Pancreas (tissue), 10 donors: ENCODE data around the gene CTNNA2. TPM values are rescaled to one million over a fixed set of nuclear protein-coding genes. Genes with fewer than 3 reads are reported as not detected.

ENCODE experiments used
- ATAC-seq, 4 donors: fragments of 200-7000 bp; cut with Tn5 transposase; one replicate each; pipeline versions ENCODE4 v1.8.0 to v1.9.1; 2020; ENCODE audit warnings: mild to moderate bottlenecking in 4 of 4, moderate library complexity in 4 of 4
- DNase-seq, 6 donors: peaks; one replicate each; pipeline ENCODE4 v3.0.0-alpha.2; 2020
- FAIRE-seq: peaks from 2 replicates; lab custom pipeline; 2012; peaks lifted over from hg19 to GRCh38; lab: Jason Lieb, UNC
- H3K27ac ChIP-seq, 4 donors: fragments of 200-600 bp; sonication (generic); 1 replicate in 3 of 4; 2 replicates in 1 of 4; pipeline versions ENCODE4 v1.5.0 to v1.8.0; 2020
- H3K27me3 ChIP-seq, 4 donors: fragments of 200-600 bp; one replicate each; pipeline ENCODE4 v1.8.0; 2021
- H3K36me3 ChIP-seq, 3 donors: fragments of 200-600 bp; sonication (generic) in 1 of 3; one replicate each; pipeline versions ENCODE4 v1.5.0 to v1.8.0; 2020 to 2021
- H3K4me1 ChIP-seq, 3 donors: fragments of 200-600 bp; one replicate each; pipeline ENCODE4 v1.8.0; 2021
- H3K4me3 ChIP-seq, 4 donors: fragments of 200-600 bp; sonication (generic) in 2 of 4; one replicate each; pipeline versions ENCODE4 v1.5.0 to v1.8.0; 2020 to 2021
- H3K9me3 ChIP-seq, 4 donors: fragments of 200-600 bp; one replicate each; pipeline ENCODE4 v1.8.0; 2021
- WGBS, 2 donors: extraction: QIAGEN DNeasy Blood & Tissue Kit; methylation state at CpG; one replicate each; pipeline ENCODE4 v1.1.7; 2013; 5-methylcytosine and 5-hydroxymethylcytosine counted together
- intact Hi-C, 3 donors: fragments of 100-400 bp; cut with DNase I; formaldehyde crosslinking; loops; one replicate each; pipeline versions ENCODE4 v1.11.1 to v1.14.2; 2022
- polyA plus RNA-seq, 2 donors: library from polyadenylated mRNA; stranded (reverse); fragments of 200-250 nt; gene quantifications; one replicate each; pipeline ENCODE4 v1.2.3, GENCODE V29; 2013
- total RNA-seq, 6 donors: library from RNA; stranded (reverse); fragmentation: NEBNext Ultra II Directional in 4 of 6; extraction: Animal tissue kit (Norgen Biotek cat#: 25700) in 4 of 6; gene quantifications; one replicate each; pipeline versions ENCODE4 v1.2.1 to v1.2.4, GENCODE V29; 2021 to 2023
- TF ChIP-seq, protein P1 (sequence below), 4 donors: fragments of 200-600 bp; sonication (generic) in 3 of 4; IDR thresholded peaks; one replicate each; pipeline versions ENCODE4 v1.5.0 to v1.8.0; 2021; ENCODE audit warnings: antibody characterized with exemption in 4 of 4
- donor health status: healthy with polysubstance abuse.
- donor health status: DM: no; HTN: no; CAD: no; lungs with moderate emphysema.
- donor health status: DM: no; HTN: no; CAD: no.
- donor health status: control.
- donor health status: control.
- donor health status: Bipolar disorder and iron deficiency.
- donor health status: DM: yes; HTN: yes; CAD: no.
- donor health status: DM: no; HTN: no; CAD: no.
- donor health status: DM: no; HTN: no; CAD: no.
- donor health status: DM: yes; HTN: yes; CAD: no.

The CTNNA2 gene
- total and polyA plus RNA-seq, 8 donors: 0.25 to 12.1 (median 2.1) TPM

DNA sequence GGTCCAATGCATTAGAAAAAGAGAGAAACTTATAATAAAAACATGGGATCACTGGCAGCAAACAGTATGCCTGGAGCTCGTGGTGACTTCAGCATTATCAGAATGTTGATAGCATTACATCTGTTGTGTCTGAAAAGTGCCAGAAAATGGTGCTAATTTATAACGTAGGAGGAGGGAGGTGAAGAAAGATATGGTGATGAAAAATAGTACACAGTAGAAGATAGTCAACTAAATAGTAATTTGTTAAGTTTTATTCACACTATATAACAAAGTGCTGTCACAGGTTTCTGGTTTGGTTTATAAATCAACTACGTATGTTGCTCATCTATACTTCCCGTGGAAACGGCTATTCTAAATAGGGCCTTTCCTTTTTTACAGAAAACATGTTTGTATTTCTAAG is 674.3 kb downstream of the CTNNA2 start:
- no peaks in the 10 kb centered on the region for H3K36me3 ChIP-seq
- H3K4me1 ChIP-seq: no peaks in the 10 kb centered on the region
- H3K9me3 ChIP-seq: no peaks in the 10 kb centered on the region
- no peak for FAIRE-seq
- no peak overlapping the region for H3K27ac ChIP-seq
- H3K4me3 ChIP-seq: no peak overlapping the region
- ATAC-seq: no peak
- WGBS, 2 donors: 53 to 65% methylated on average over 5 of the region's 5 CpGs
- TF ChIP-seq, protein P1, sequence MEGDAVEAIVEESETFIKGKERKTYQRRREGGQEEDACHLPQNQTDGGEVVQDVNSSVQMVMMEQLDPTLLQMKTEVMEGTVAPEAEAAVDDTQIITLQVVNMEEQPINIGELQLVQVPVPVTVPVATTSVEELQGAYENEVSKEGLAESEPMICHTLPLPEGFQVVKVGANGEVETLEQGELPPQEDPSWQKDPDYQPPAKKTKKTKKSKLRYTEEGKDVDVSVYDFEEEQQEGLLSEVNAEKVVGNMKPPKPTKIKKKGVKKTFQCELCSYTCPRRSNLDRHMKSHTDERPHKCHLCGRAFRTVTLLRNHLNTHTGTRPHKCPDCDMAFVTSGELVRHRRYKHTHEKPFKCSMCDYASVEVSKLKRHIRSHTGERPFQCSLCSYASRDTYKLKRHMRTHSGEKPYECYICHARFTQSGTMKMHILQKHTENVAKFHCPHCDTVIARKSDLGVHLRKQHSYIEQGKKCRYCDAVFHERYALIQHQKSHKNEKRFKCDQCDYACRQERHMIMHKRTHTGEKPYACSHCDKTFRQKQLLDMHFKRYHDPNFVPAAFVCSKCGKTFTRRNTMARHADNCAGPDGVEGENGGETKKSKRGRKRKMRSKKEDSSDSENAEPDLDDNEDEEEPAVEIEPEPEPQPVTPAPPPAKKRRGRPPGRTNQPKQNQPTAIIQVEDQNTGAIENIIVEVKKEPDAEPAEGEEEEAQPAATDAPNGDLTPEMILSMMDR (IDR thresholded peaks at IDR 0.05): no peak
- DNase-seq: no peak
- no peaks in the 10 kb centered on the region for H3K27me3 ChIP-seq
- intact Hi-C loops: no loop called here

DNA sequence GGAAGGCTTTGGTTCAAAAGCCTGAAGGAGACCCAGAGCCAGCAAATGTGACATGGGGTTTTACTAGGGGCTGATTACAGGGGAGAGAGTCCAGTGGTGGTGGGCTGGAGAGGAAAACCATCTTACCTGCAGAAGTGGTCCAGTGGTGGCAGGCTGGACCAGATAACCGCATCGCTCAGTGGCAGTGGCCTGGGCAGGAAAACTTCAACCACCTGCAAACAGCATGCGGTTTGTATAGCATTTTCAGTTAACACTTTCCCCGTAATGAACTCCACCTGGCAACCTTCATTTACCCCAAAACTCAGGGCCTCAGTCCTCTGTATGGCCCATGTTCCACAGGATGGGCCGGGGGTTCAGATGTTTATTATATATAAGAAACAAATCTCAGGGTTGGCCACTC is 677.3 kb downstream of the CTNNA2 start:
- no peaks in the 10 kb centered on the region for H3K36me3 ChIP-seq
- intact Hi-C loops: no loop called here
- FAIRE-seq (no peak), ATAC-seq (no peak), DNase-seq (no peak)
- H3K4me1 ChIP-seq: no peaks in the 10 kb centered on the region
- TF ChIP-seq, protein P1 (IDR thresholded peaks at IDR 0.05): no peak
- no peaks in the 10 kb centered on the region for H3K9me3 ChIP-seq
- WGBS, 2 donors: 74 to 76% methylated on average over 5 of the region's 5 CpGs
- H3K27ac ChIP-seq: no peak overlapping the region
- H3K27me3 ChIP-seq: no peaks in the 10 kb centered on the region
- H3K4me3 ChIP-seq: no peak overlapping the region

DNA sequence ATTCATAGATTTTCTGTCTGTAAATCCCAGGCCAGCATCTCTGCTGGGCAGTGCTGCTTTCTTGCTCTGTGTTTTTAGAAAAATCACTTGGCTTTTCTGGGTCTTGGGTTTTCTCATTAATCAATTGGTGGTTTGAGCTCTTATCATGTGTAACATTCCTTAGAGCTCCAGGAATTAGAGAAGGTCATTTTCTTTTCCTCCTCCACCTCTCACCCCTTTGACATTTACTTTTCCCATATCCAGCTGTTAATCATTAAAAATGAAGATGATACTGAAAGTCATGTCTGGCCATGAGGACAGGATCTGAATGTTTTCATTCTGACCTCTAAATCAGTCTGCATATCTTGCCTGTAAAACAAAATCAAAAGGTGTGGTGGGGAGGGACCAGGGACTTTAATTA is 680.7 kb downstream of the CTNNA2 start:
- Histone ChIP-seq H3K27ac (no peak overlapping the region), H3K4me3 (no peak overlapping the region), H3K4me1 (no peaks in the 10 kb centered on the region), H3K9me3 (no peaks in the 10 kb centered on the region), H3K27me3 (peaks cover 0 to 4% (median 0%) of the 10 kb centered on the region in 4 donors), H3K36me3 (no peaks in the 10 kb centered on the region)
- no peak for ATAC-seq
- DNase-seq: no peak
- intact Hi-C loops: no loop called here
- no peak for FAIRE-seq
- TF ChIP-seq, protein P1 (IDR thresholded peaks at IDR 0.05): no peak

DNA sequence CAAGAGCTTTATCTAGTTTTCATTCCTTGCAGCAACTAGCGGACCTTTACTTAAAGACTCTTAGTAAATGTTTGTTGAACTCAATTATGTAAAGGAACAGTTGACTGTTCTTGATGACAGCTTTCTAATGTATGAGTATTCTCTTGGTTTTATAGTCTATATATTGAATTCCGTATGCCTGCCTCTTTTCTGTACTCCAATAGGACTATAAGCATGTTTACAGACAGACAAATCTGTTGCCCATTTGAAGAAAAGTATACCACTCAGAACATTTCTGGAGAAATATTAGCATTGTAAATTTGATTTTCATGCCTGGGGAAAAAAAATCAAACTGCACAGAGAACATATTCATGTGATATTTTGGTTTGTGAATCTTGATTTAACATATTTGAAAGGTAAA is 682.2 kb downstream of the CTNNA2 start:
- Histone ChIP-seq H3K4me1 (no peaks in the 10 kb centered on the region), H3K9me3 (no peaks in the 10 kb centered on the region), H3K27ac (no peak overlapping the region), H3K36me3 (no peaks in the 10 kb centered on the region), H3K27me3 (peaks cover 0 to 4% (median 0%) of the 10 kb centered on the region in 4 donors), H3K4me3 (no peak overlapping the region)
- ATAC-seq (no peak), DNase-seq (no peak), FAIRE-seq (no peak)
- TF ChIP-seq, protein P1 (IDR thresholded peaks at IDR 0.05): no peak
- WGBS, 2 donors: 34 to 43% methylated on average over 2 of the region's 2 CpGs
- intact Hi-C loops: no loop called here

DNA sequence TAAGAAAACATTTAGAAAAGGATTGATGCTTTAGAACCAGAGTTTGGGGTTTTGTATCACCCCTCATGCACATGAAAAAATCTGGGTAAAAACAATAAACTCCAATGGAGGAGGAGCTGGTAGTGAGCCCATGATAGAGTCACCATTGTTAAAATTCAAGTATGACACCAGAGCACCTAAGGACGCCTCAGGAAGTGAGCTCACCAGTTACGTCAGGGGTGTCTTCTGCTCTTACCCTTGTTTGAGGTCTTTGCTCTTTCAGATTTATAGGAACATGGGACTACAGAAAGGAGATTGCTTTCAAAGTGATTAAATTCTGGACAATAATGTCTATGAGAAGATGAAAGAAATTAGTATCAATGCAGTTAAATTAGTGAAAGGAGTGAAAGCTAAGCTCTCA is 685.2 kb downstream of the CTNNA2 start:
- intact Hi-C loops: no loop called here
- Histone ChIP-seq H3K4me3 (no peak overlapping the region), H3K27me3 (peaks cover 0 to 4% (median 0%) of the 10 kb centered on the region in 4 donors), H3K9me3 (no peaks in the 10 kb centered on the region), H3K4me1 (no peaks in the 10 kb centered on the region), H3K27ac (no peak overlapping the region), H3K36me3 (no peaks in the 10 kb centered on the region)
- FAIRE-seq (no peak), DNase-seq (no peak), ATAC-seq (no peak)
- WGBS, 2 donors: 68 to 78% methylated on average over 2 of the region's 2 CpGs
- TF ChIP-seq, protein P1 (IDR thresholded peaks at IDR 0.05): no peak
